GM18907 (cell line): ENCODE results near the gene VSNL1.
A peak's percentile ranks its signal among the peaks of the same experiment; 100 is the strongest.

Source experiments
- ATAC-seq: cut with Tn5 transposase; IDR thresholded peaks from one replicate; pipeline ENCODE4 v1.9.1; 2021; ENCODE audit warnings: mild to moderate bottlenecking, moderate library complexity; ENCODE audit not compliant: unreplicated experiment

Gene VSNL1

DNA sequence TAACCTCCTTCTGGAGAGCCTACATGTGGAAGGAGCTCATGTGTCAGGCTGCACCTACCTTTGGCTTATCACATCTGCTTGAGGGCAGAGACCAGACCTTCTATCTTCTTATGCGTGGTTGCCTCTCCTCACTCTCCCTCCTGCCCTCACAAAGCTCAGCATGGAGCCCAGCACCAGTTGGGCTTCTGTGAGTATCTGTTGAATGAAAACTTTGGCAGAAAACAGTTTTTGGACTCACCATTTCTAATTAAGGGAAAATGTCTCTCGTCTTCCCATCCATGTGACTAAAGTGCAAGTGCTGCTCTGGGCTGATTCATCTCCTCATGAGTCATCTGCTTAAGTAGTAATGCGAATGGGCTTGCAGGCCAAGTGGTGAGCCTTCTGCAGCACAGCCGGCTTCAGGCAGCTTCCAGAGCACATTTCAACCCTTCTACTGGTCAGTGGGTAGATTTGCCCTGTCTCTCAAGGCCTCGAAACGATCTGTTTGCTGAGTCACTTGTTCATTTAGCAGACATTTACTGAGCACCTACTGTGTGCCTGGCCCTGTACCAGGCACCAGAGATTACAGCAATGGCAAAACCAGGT is 102.6 kb downstream of the VSNL1 start:
- no peak for ATAC-seq

DNA sequence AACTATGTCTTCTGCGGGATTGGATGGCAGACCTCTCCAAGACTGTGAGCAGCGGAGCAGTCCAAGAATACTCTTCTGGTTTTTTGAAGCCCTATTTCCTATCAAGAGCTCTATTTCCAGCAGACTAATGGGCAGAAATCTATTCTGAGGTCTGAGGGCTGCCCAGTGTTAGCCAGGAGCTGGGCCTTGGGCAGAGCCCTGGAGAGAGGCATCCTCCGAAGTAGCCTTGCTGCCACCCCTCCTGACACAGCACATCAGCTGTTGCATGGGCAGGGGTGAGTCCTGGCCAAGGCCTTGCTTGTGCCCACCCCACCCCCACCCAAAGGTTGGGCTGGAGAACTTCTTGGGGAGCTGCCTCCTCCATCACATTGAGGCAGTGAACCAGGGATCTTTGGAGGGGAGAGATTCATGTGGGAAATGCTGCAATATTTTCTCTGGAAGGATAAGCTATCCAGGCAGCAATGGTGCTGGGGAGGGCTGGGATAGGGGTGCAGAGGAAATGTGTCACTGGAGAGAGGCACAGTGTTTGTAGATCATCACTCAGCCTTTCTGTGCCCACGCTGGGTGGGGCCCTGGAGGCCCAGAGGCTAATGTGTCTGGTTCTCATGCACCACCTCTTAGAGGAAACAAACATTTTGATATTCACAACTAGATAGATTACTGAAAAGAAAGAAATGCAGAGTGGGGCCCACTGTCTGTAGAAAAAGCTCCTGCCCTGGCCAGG is 104.7 kb downstream of the VSNL1 start:
- no peak for ATAC-seq

DNA sequence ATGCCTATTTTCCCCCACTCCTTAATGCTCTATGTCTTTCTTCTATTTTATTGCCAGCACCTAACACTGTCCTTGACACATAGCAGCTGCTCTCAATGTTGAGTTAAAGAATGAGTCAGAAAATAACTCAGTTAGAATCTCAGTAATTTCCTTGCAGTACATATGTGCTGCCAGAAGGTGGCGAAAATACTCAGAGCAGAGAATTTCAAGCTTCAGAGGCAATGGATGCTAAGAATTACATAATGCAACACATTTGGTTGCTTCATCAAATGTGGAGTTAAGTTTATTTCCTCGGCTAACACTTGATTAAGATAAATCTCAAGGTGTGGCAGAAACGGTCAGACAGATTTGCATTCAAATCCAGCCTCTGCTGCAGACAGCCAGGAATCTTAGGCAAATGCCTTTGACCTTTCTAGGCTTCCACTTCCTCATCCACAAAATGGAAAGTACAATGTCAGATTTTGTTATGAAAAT is 105.6 kb downstream of the VSNL1 start:
- ATAC-seq = peak; percentile 89

DNA sequence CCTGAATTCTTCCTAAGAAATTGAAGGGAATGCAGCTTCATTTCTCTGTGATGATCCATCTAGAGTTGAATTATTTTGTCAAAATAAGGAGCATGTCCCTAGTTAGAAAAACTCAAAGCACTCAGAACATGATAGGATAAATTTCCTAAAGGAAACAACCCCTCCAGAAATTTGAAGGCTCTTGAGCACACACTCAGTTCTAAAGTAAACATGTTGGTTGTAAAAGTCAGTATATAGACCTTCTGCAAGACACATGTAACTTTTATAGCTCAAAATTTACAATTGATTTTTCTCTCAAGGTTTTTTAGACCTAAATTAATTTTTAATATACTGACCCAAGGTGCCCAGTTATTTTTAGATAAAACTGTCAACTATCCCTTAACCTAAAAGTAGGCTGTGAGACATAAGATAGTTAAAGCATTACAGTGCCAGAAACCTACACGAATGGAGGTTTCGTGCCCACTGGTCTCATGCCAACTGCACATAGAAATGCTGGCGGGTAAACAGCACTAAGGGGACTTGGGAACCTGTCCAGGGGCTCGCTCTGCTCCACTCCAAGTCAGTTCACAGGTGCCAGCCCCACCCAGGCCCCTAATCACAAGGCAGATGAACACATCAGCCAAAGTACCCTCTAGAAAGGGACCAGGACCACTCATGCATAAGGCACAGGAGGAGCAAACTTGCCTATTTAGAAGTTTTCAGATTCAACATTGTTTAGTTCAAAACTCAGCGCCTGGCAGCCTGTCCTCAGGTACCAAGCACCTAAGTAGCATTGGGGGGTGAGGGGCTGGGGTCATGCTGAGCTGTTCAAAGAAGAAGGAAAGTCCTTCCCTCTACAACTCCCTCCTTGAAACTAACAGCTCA is 106.6 kb downstream of the VSNL1 start:
- no peak for ATAC-seq

DNA sequence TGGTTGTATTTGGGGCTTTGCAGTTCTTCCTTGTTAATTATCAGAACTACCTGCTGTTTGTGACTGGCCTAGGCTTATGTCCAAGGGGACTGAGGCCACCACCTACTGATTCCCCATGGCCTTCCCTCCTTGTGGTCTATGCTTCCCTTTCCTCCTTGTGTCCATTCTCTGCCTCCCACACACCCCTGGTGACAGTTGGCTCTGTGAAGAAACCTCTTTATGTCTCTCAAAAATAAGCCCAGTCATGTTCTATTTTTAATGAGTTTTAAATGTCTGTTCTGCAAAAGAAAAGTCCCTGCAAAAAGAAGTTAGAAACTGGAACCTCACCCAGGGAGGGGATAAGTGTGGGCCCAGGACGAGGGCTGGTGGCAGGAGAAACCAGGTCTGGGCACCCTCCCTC is 108.1 kb downstream of the VSNL1 start:
- no peak for ATAC-seq

DNA sequence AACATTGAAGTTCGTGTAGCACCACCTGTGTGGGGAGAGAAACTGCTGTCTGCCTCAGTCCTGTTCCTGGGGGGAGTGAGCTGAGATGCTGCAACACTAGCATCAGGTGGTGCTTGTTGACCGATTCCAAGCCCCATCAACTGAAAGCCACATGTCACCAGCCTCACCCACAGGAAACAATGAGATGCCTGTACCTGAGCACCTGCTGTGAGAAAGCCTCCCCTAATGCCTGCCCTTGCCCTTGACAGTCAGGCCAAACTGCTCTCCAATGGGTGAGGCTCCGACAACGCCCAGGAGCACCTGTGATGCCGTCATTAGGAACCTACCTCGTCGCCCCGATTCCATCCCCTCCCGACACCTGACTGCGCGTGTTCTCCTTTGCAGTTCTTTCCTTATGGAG is 108.5 kb downstream of the VSNL1 start:
- no peak for ATAC-seq

DNA sequence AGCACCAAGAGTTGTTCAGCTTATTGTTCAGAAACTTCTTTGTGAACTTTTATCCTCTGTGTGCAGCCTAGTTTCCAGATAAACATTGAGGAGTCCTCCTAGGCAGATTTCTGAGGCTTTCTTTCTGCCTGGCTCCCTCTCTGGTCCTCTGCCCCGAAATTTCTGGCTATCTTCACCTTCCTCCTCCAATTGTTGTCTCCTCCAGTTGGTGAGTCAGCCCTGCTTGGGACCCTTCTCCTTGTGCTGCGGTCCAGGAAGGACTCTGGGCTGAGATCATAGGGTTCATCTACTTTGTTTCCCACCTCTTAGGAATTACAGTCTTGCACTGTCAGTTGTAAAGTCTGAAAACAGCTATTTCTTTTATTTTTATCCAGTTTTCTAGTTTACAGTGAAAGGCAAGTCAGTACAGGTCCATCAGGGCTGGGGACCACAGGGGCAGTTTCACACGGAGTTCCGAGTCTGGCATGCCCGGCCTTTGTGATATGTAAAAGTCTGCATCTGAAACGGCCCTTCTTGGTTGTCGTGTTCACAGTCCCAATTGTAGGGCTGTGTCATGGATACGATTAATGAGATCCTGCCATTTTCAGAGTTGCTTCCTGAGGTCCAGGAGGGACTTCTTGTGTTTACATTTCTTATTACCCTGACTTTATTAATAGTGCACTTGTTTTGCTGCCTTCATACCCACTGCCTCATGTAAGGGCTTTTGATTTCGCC is 112.3 kb downstream of the VSNL1 start:
- no peak for ATAC-seq

DNA sequence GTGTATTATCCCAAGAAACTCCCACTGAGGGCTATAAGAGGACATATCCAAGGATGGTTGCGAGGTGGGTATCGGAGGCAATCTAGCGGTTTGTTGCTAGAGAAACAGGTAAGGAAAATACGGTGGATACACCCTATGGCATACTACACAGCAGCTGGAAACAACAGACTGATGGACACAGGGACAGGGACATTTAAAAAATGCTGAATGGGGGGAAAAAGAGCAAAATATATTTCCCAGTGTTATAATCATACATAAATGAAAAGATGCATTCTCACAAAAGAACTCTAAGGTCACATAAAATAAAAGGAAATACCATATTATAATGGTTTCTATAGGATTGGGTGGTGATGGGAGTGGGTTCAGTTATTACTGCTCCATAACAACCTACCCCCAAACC is 117.3 kb downstream of the VSNL1 start:
- ATAC-seq = no peak

DNA sequence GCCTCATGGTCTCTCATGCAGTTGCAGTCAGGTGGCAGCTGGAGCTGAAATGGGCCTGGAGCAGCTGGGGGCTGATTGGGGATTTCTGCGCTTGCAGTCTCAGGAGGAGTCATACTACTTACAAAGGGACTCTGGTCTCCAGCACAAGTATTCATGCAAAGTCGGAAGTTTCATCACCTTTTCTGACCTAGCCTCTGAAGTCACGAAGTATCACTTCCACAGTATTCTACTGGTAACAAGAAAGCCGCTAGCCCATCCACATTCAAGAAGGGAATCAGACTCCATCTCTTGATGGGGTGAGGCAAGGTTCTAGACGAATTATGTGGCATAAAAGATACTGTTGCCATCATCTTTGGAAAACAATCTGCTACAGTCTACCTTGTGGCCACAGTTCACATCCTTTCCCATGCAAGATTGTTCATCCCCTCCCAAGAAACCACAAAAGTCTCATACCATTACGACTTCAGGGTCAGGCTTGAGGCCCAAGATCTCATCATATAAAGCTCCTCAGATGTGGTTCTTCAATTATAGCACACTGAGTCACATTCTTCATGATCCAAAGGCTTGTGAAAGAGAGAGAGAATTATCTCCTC is 117.9 kb downstream of the VSNL1 start:
- ATAC-seq = peak; percentile 54

DNA sequence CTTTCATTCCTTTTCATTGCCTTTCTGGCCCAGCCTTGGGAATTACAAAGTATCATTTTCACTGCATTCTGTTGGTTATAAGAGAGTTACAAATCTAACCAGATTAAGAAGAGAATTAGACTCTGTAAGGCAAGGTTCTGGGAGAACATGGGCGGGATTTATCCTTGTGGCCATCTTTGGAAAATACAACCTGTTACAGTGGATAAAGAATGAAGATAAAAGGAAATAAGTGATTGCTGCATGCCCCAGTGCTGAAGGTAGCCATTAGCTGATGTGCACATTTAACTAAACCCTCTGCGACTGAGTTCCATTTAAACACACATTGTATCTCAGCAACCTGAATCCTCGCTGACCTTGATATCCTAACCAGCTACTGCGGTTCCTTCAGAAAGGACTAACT is 119.7 kb downstream of the VSNL1 start:
- no peak for ATAC-seq

DNA sequence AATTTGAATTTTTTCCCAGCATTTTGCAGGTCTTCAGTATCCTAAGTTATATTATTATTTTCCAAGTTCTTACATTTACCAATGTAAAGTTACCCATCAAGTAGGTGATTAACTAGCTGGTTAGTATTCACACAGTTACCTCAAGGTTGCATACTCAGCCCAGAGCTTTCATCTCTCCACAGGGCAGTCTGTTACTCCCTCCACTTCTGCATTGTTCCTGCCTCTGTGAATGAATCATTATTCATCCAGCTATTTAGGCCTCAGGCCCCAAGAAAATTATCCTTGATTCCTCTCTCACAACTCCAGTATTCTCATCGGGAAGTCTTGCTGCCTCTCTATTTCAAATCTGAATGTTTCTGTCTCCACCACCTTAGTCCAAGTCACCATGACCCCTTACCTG is 121.0 kb downstream of the VSNL1 start:
- ATAC-seq = no peak

DNA sequence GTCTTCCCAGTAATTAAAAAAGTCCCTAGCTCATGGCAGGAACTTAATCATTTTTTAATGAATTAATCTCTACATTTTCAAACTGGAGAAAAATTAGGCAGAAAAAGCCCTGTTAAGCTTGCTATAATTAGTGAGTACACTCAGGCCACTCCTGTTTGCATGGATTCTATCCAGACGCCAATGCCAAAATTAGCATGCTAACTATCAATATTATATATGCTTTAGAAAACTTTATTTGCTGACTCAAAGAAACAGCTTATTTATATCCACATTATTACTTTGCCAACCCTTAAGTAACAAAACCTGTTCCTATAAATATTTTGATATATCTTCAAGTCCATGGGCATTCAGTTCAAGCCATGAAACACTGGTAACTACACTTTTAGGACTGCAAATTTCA is 122.2 kb downstream of the VSNL1 start:
- ATAC-seq = no peak

DNA sequence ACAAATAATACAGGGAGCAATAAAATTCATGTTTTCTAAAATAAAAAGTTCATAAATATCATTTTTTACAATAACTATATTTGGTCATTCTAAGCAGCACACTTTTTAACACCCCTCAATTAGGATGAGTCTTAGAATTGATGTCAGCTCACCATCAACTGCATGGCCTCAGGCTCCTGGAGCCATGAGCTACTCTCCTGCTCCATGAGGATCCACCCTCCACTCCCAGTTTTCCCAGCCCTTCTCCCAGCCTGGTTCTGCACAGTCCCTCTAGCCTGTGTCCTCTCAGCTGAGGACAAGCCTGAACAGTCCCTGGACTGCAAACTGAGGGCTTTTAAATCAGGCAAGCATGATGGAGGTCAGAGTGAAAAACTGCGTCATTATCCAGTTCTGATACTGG is 124.0 kb downstream of the VSNL1 start:
- no peak for ATAC-seq

DNA sequence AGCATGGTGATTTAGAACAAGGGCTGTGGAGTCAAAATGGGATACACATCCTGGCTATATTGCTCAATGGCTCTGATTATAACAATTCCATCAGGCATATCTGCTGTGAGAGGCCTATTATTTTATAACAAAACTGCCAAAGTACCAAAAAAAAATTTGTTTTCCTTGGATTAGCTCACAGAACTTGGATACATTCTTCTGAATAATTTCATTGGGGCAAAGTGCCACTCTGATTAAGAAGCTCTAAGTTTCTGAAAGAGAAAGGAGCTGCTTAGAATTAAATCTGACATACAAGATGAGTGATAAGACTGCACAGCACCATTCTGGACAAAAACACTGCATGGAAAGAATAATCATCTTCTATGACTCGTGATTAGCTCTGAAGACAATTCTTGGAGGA is 127.4 kb downstream of the VSNL1 start:
- ATAC-seq = no peak

DNA sequence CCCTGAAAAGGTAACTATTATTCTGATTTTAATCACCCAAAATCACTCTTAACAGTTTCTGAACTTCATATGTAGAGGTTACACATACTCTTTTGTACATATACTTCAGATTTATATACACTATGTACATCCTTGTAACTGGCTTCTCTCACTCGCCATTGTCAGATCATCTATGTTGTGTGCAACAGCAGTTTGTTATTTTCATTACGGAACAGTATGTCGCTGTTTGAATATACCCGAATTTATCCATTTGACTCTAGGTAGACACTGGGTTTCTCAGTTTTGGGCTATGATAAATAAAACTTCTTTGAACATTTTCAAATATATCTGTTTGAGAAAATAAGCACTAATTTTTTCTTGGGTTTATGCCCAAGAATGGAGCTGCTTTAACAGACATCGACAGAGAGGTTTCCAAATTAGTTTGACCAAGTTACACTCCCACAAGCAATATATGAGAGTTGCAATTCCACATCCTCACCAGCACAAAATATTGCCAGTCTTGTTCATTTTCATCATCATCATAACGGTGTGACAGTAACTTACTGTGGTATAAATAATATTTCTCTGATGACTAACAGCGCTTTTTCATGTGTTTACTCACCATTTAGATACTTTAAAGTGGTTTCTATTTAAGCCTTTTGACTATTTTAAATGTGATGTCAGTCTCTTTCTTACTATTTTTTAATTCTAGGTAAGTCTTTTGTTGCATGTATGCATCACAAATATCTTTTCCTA is 132.3 kb downstream of the VSNL1 start:
- ATAC-seq = no peak

DNA sequence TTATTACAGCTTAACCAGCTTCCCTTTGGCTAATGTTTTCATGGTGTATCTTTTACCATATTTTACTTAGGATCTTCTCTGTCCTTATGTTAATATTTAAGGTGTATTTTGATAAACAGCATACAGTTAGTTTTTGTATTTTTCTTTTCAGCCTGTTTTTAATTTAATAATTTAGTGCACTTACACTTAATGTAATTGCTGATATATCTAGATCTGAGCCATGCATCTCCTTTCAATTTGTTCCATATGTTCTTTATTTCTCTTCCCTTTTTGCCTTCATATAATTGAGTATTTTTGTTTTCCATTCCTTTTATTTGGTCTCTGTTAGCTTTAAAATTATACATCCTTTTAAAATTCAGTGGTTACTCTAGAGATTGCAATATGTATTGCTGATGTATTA is 134.3 kb downstream of the VSNL1 start:
- no peak for ATAC-seq

DNA sequence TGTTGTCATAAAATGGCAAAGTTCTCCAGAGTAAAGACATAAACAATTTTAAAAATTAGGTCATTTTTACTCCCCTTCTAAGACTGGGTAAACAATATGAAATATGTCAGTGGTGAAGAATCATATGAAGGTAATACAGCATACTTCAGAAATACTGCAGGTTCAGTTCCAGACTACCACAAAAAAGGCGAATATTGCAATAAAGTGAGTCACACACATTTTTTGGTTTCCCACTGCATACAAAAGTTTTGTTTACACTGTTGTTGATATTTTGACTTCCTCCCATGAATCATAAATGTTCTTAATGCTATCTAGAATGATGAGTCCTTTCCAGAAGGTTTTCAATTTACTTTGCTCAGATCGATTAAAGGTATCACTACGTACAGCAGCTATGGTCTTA is 139.6 kb downstream of the VSNL1 start:
- ATAC-seq = no peak

DNA sequence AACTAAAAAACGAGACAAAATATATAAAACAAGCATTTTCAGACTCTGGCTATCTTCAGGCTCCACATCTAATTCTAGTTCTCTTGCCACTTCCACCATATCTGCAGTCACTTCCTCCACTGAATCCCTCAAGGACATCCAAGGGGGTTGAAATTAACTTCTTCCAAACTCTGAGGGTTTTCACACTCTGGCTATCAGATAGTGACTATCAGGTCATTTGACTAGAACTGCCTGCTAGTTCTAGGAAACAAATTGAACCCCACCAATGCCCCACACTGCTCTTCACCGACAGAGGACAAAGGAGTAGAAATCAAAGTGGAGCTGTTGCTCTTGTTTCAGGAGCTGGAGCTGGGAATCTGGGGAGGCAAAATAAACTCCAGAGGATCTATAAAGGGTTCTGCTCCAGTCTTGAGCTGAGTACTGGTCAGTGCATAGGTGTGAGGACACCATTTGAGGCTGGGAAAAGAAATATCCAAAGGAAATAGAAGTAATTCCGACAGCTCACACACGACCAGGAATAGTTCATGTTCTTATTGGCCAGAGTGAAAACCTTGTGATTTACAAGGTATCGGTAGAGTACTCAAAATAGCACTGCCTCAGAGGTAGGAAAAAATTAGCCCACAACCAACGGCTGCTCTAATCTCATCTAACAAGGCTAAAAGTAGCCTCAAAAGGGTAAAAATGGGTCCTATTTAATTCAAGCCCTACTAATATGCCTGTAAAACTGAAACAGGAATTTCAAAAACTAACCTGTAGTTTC is 141.8 kb downstream of the VSNL1 start:
- no peak for ATAC-seq

DNA sequence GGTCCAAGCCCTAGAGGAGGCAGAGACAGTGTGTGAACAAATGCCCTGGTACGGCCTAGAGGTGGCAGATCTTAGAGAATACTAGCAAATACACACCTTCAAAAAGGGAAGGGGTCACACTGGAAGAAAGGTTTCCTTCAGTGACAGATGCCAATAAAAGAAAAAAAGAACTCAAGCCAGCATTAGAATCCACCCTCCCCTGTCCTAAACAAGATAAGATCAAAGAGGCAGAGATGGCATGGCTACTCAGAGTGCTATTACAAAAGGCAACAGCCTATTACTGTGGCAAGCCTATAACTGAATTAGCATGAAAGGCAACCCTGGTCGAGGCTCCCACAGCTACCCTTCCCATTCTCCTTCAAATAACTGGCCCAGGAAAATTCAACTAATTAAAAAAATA is 143.5 kb downstream of the VSNL1 start:
- no peak for ATAC-seq
